Muscle layer of colon (tissue), 2 donors: ENCODE measurements around the gene APLN.

Experiments
- H3K27ac ChIP-seq: one replicate; pipeline ENCODE4 v1.7.0; 2013; ENCODE audit warnings: low read depth, mild to moderate bottlenecking, low read length, moderate library complexity
- H3K27me3 ChIP-seq, 2 donors: one replicate each; pipeline ENCODE4 v1.7.0; 2013; ENCODE audit warnings: low read length in 2 of 2, mild to moderate bottlenecking in 2 of 2; ENCODE audit not compliant: insufficient read depth in 2 of 2, control insufficient read depth in 1 of 2
- H3K36me3 ChIP-seq: one replicate; pipeline ENCODE4 v1.7.0; 2013; ENCODE audit warnings: mild to moderate bottlenecking, low read length; ENCODE audit not compliant: insufficient read depth
- H3K4me1 ChIP-seq: one replicate; pipeline ENCODE4 v1.7.0; 2013; ENCODE audit warnings: mild to moderate bottlenecking, low read length; ENCODE audit not compliant: insufficient read depth
- H3K4me3 ChIP-seq, 2 donors: one replicate each; pipeline ENCODE4 v1.7.0; 2013; ENCODE audit warnings: low read length in 2 of 2, low read depth in 1 of 2, mild to moderate bottlenecking in 1 of 2, moderate library complexity in 1 of 2
- H3K9ac ChIP-seq: one replicate; pipeline ENCODE4 v1.7.0; 2013; ENCODE audit warnings: low read length
- H3K9me3 ChIP-seq: one replicate; pipeline ENCODE4 v1.7.0; 2013; ENCODE audit warnings: mild to moderate bottlenecking, low read length
- donor health status: abdominal sarcoma.
- donor health status: Adenocarcinoma of cecum.

Gene APLN

GRCh38 chrX:129649268-129650182 lies 5.2 kb downstream of the APLN start:
- Histone ChIP-seq H3K27me3 (peaks cover 0 to 33% of the 10 kb centered on the region in 2 donors), H3K4me3 (no peak overlapping the region), H3K36me3 (no peaks in the 10 kb centered on the region), H3K9ac (no peak overlapping the region), H3K27ac (no peak overlapping the region), H3K9me3 (no peaks in the 10 kb centered on the region), H3K4me1 (peaks cover 8% of the 10 kb centered on the region)

GRCh38 chrX:129648514-129649267 lies 6.1 kb downstream of the APLN start:
- Histone ChIP-seq H3K9me3 (no peaks in the 10 kb centered on the region), H3K4me3 (no peak overlapping the region), H3K4me1 (peaks cover 4% of the 10 kb centered on the region), H3K9ac (no peak overlapping the region), H3K27ac (no peak overlapping the region), H3K27me3 (peaks cover 0 to 26% of the 10 kb centered on the region in 2 donors), H3K36me3 (no peaks in the 10 kb centered on the region)

- peaks cover 0 to 17% of the 10 kb centered on the region in 2 donors for H3K27me3 ChIP-seq
- H3K27ac ChIP-seq: no peak overlapping the region
Measured at GRCh38 chrX:129647418-129648410, 7.0 kb downstream of the APLN start.

GRCh38 chrX:129646566-129647417 lies 8.0 kb downstream of the APLN start:
- H3K4me3 ChIP-seq: no peak overlapping the region
- H3K27ac ChIP-seq: no peak overlapping the region
- peaks cover 0 to 12% of the 10 kb centered on the region in 2 donors for H3K27me3 ChIP-seq
- no peaks in the 10 kb centered on the region for H3K4me1 ChIP-seq
- no peaks in the 10 kb centered on the region for H3K9me3 ChIP-seq
- H3K9ac ChIP-seq: no peak overlapping the region
- H3K36me3 ChIP-seq: no peaks in the 10 kb centered on the region

More at GRCh38 chrX:129647418-129648410, 7.0 kb downstream of the APLN start:
- no peak overlapping the region for H3K9ac ChIP-seq
- H3K4me3 ChIP-seq: no peak overlapping the region
- no peaks in the 10 kb centered on the region for H3K36me3 ChIP-seq
- no peaks in the 10 kb centered on the region for H3K4me1 ChIP-seq
- H3K9me3 ChIP-seq: no peaks in the 10 kb centered on the region

- Histone ChIP-seq H3K27me3 (peaks cover 0 to 7% of the 10 kb centered on the region in 2 donors), H3K9ac (no peak overlapping the region), H3K4me1 (no peaks in the 10 kb centered on the region), H3K9me3 (no peaks in the 10 kb centered on the region), H3K36me3 (no peaks in the 10 kb centered on the region), H3K4me3 (no peak overlapping the region), H3K27ac (no peak overlapping the region)
Measured at GRCh38 chrX:129642641-129643040, 12.1 kb downstream of the APLN start.

GRCh38 chrX:129641941-129642340 lies 12.8 kb downstream of the APLN start:
- H3K9ac ChIP-seq: no peak overlapping the region
- H3K9me3 ChIP-seq: no peaks in the 10 kb centered on the region
- H3K4me1 ChIP-seq: no peaks in the 10 kb centered on the region
- H3K27me3 ChIP-seq: peaks cover 0 to 7% of the 10 kb centered on the region in 2 donors
- H3K36me3 ChIP-seq: no peaks in the 10 kb centered on the region
- no peak overlapping the region for H3K27ac ChIP-seq
- no peak overlapping the region for H3K4me3 ChIP-seq

- Histone ChIP-seq H3K36me3 (no peaks in the 10 kb centered on the region), H3K4me1 (no peaks in the 10 kb centered on the region), H3K27ac (no peak overlapping the region), H3K4me3 (no peak overlapping the region), H3K9me3 (no peaks in the 10 kb centered on the region), H3K9ac (no peak overlapping the region), H3K27me3 (peaks cover 0 to 3% of the 10 kb centered on the region in 2 donors)
Measured at GRCh38 chrX:129641469-129641868, 13.3 kb downstream of the APLN start.

GRCh38 chrX:129640737-129641136 lies 14.0 kb downstream of the APLN start:
- no peak overlapping the region for H3K4me3 ChIP-seq
- no peak overlapping the region for H3K27ac ChIP-seq
- H3K27me3 ChIP-seq: no peaks in the 10 kb centered on the region
- no peaks in the 10 kb centered on the region for H3K9me3 ChIP-seq
- no peaks in the 10 kb centered on the region for H3K36me3 ChIP-seq
- no peak overlapping the region for H3K9ac ChIP-seq
- no peaks in the 10 kb centered on the region for H3K4me1 ChIP-seq

- Histone ChIP-seq H3K4me3 (no peak overlapping the region), H3K27ac (no peak overlapping the region), H3K9me3 (no peaks in the 10 kb centered on the region), H3K9ac (no peak overlapping the region), H3K4me1 (no peaks in the 10 kb centered on the region), H3K36me3 (no peaks in the 10 kb centered on the region), H3K27me3 (no peaks in the 10 kb centered on the region)
Measured at GRCh38 chrX:129638917-129639316, 15.8 kb downstream of the APLN start.
